GM19023 (cell line): ENCODE measurements around the gene ATP5F1C.

Source experiments
- ATAC-seq: cut with Tn5 transposase; IDR thresholded peaks from one replicate; pipeline ENCODE4 v1.9.1; 2021; ENCODE audit warnings: mild to moderate bottlenecking, moderate library complexity; ENCODE audit not compliant: unreplicated experiment

The ATP5F1C gene

GRCh38 chr10:7836571-7836970 is 48.6 kb downstream of the ATP5F1C start:
- ATAC-seq = no peak

GRCh38 chr10:7846591-7846990 is 58.6 kb downstream of the ATP5F1C start:
- ATAC-seq = no peak

- no peak for ATAC-seq
These were observed 65.4 kb downstream of the ATP5F1C start for GRCh38 chr10:7853226-7853842.

GRCh38 chr10:7853890-7854289 is 65.9 kb downstream of the ATP5F1C start:
- no peak for ATAC-seq

GRCh38 chr10:7855205-7855604 is 67.2 kb downstream of the ATP5F1C start:
- no peak for ATAC-seq

GRCh38 chr10:7856678-7857077 is 68.7 kb downstream of the ATP5F1C start:
- ATAC-seq = no peak

GRCh38 chr10:7857262-7857661 is 69.3 kb downstream of the ATP5F1C start:
- ATAC-seq = no peak
